CD4-positive, CD25-positive, alpha-beta regulatory T cell (primary cell): ENCODE data around the gene GRAMD4. TPM values are rescaled to one million over a fixed set of nuclear protein-coding genes. Genes with fewer than 3 reads are reported as not detected.

Experiments
- ATAC-seq, 2 donors: fragments of 150-1000 bp; cut with Tn5 transposase; one replicate each; pipeline ENCODE4 v1.10.0; 2021; ENCODE audit warnings: low read depth in 2 of 2, moderate number of reproducible peaks in 2 of 2, moderate library complexity in 1 of 2
- DNase-seq, 3 donors: peaks; one replicate each; pipeline versions ENCODE4 v3.0.0 to v3.0.0-alpha.2; 2012 to 2022; ENCODE audit warnings: mixed read lengths in 1 of 3
- H3K27ac ChIP-seq: one replicate; pipeline ENCODE4 v1.7.0; 2013; ENCODE audit warnings: mild to moderate bottlenecking, low read length; ENCODE audit not compliant: insufficient read depth, poor library complexity, severe bottlenecking
- H3K27me3 ChIP-seq: one replicate; pipeline ENCODE4 v1.7.0; 2013; ENCODE audit warnings: low read length; ENCODE audit not compliant: control insufficient read depth, insufficient read depth
- H3K36me3 ChIP-seq: one replicate; pipeline ENCODE4 v1.7.0; 2013; ENCODE audit warnings: mild to moderate bottlenecking, low read length, moderate library complexity; ENCODE audit not compliant: control insufficient read depth, insufficient read depth
- H3K4me1 ChIP-seq: 2 replicates; pipeline ENCODE4 v1.7.0; 2013; ENCODE audit warnings: mild to moderate bottlenecking, low read length; ENCODE audit not compliant: insufficient read depth, control insufficient read depth, poor library complexity, severe bottlenecking
- H3K4me3 ChIP-seq: one replicate; pipeline ENCODE4 v1.7.0; 2013; ENCODE audit warnings: low read depth, mild to moderate bottlenecking, low read length, moderate library complexity
- H3K9me3 ChIP-seq, 2 experiments: 1 replicate in 1 of 2; 2 replicates in 1 of 2; pipeline ENCODE4 v1.7.0; 2013; ENCODE audit warnings: low read length in 2 of 2, mild to moderate bottlenecking in 1 of 2, moderate library complexity in 1 of 2; ENCODE audit not compliant: control insufficient read depth in 2 of 2
- H3K27ac Mint-ChIP-seq, 3 donors: one replicate each; pipeline ENCODE4 v1.8.0; 2020 to 2022; ENCODE audit warnings: mild to moderate bottlenecking in 3 of 3, mixed read lengths in 3 of 3, moderate library complexity in 2 of 3
- H3K27me3 Mint-ChIP-seq: one replicate; pipeline ENCODE4 v1.8.0; 2022; ENCODE audit warnings: mild to moderate bottlenecking, mixed read lengths
- H3K36me3 Mint-ChIP-seq: one replicate; pipeline ENCODE4 v1.8.0; 2020; ENCODE audit warnings: mixed read lengths
- H3K4me1 Mint-ChIP-seq, 4 donors: one replicate each; pipeline ENCODE4 v1.8.0; 2020 to 2022; ENCODE audit warnings: mixed read lengths in 4 of 4, mild to moderate bottlenecking in 1 of 4
- H3K4me3 Mint-ChIP-seq, 4 donors: one replicate each; pipeline ENCODE4 v1.8.0; 2020 to 2022; ENCODE audit warnings: mild to moderate bottlenecking in 4 of 4, mixed read lengths in 4 of 4, moderate library complexity in 3 of 4
- H3K9me3 Mint-ChIP-seq, 7 donors: one replicate each; pipeline ENCODE4 v1.8.0; 2020 to 2022; ENCODE audit warnings: mixed read lengths in 7 of 7, mild to moderate bottlenecking in 3 of 7, moderate library complexity in 2 of 7
- polyA plus RNA-seq, 4 donors: library from polyadenylated mRNA; unstranded; fragments of 300-500 nt; fragmentation: Illumina TruSeq; gene quantifications; one replicate each; pipeline ENCODE4 v1.2.3, GENCODE V29; 2021
- total RNA-seq: library from RNA; stranded (reverse); gene quantifications from one replicate; pipeline ENCODE4 v1.2.3, GENCODE V29; 2022

Gene GRAMD4
- total and polyA plus RNA-seq, 5 donors from 2014 or later: 7.0 to 43.6 (median 7.5) TPM

- ATAC-seq (no peak), DNase-seq (no peak)
- H3K9me3 ChIP-seq: no peaks in the 10 kb centered on the region
- H3K4me1 ChIP-seq: peaks cover 25% of the 10 kb centered on the region
- no peak overlapping the region for H3K27ac ChIP-seq
- Mint-ChIP-seq H3K36me3 (no peaks in the 10 kb centered on the region), H3K9me3 (no peaks in the 10 kb centered on the region), H3K4me3 (peak overlapping the region; percentile 84 to 94 (median 92)), H3K4me1 (peaks cover 4 to 34% (median 20%) of the 10 kb centered on the region in 4 donors), H3K27me3 (no peaks in the 10 kb centered on the region), H3K27ac (peak overlapping the region; percentile 87 to 94 (median 89))
- peak overlapping the region; percentile 87 for H3K4me3 ChIP-seq
- no peaks in the 10 kb centered on the region for H3K36me3 ChIP-seq
- H3K27me3 ChIP-seq: no peaks in the 10 kb centered on the region
Measured at GRCh38 chr22:46613606-46614021, 6.6 kb upstream of the GRAMD4 start.

- peaks cover 25% of the 10 kb centered on the region for H3K4me1 ChIP-seq
- H3K9me3 ChIP-seq: no peaks in the 10 kb centered on the region
- DNase-seq (peak; percentile 49 to 90 (median 86)), ATAC-seq (peak; percentile 90 to 93)
- no peaks in the 10 kb centered on the region for H3K9me3 Mint-ChIP-seq
- peak overlapping the region; percentile 62 to 92 (median 88) for H3K4me3 Mint-ChIP-seq
- H3K27me3 ChIP-seq: no peaks in the 10 kb centered on the region
- peak overlapping the region; percentile 87 for H3K4me3 ChIP-seq
- H3K27me3 Mint-ChIP-seq: no peaks in the 10 kb centered on the region
- peaks cover 4 to 32% (median 19%) of the 10 kb centered on the region in 4 donors for H3K4me1 Mint-ChIP-seq
- H3K27ac ChIP-seq: no peak overlapping the region
- H3K36me3 Mint-ChIP-seq: no peaks in the 10 kb centered on the region
- H3K36me3 ChIP-seq: no peaks in the 10 kb centered on the region
- peak overlapping the region; percentile 43 to 89 (median 87) for H3K27ac Mint-ChIP-seq
Measured at GRCh38 chr22:46614025-46614931, 5.9 kb upstream of the GRAMD4 start.

- Mint-ChIP-seq H3K4me1 (peaks cover 4 to 24% (median 16%) of the 10 kb centered on the region in 4 donors), H3K27me3 (no peaks in the 10 kb centered on the region), H3K9me3 (peaks cover 0 to 2% (median 0%) of the 10 kb centered on the region in 7 donors), H3K36me3 (no peaks in the 10 kb centered on the region), H3K4me3 (no peak overlapping the region), H3K27ac (no peak overlapping the region)
- H3K27ac ChIP-seq: no peak overlapping the region
- peaks cover 25% of the 10 kb centered on the region for H3K4me1 ChIP-seq
- no peak for ATAC-seq
- H3K27me3 ChIP-seq: no peaks in the 10 kb centered on the region
- no peak overlapping the region for H3K4me3 ChIP-seq
- H3K36me3 ChIP-seq: no peaks in the 10 kb centered on the region
- DNase-seq: no peak
- H3K9me3 ChIP-seq: no peaks in the 10 kb centered on the region
Measured at GRCh38 chr22:46617207-46617985, 2.8 kb upstream of the GRAMD4 start.

GRCh38 chr22:46617986-46618647 is 2.1 kb upstream of the GRAMD4 start:
- Histone ChIP-seq H3K36me3 (no peaks in the 10 kb centered on the region), H3K4me1 (peaks cover 18% of the 10 kb centered on the region), H3K27ac (no peak overlapping the region), H3K27me3 (no peaks in the 10 kb centered on the region), H3K4me3 (no peak overlapping the region), H3K9me3 (no peaks in the 10 kb centered on the region)
- ATAC-seq: no peak
- Mint-ChIP-seq H3K36me3 (no peaks in the 10 kb centered on the region), H3K4me3 (no peak overlapping the region), H3K27me3 (no peaks in the 10 kb centered on the region), H3K27ac (no peak overlapping the region), H3K9me3 (peaks cover 0 to 2% (median 0%) of the 10 kb centered on the region in 7 donors), H3K4me1 (peaks cover 1 to 17% (median 12%) of the 10 kb centered on the region in 4 donors)
- no peak for DNase-seq

GRCh38 chr22:46618667-46619066 is 1.5 kb upstream of the GRAMD4 start:
- Mint-ChIP-seq H3K9me3 (peaks cover 0 to 2% (median 0%) of the 10 kb centered on the region in 7 donors), H3K27me3 (no peaks in the 10 kb centered on the region), H3K36me3 (no peaks in the 10 kb centered on the region), H3K4me3 (no peak overlapping the region), H3K4me1 (peaks cover 0 to 12% (median 9%) of the 10 kb centered on the region in 4 donors), H3K27ac (no peak overlapping the region)
- Histone ChIP-seq H3K4me1 (peaks cover 12% of the 10 kb centered on the region), H3K27ac (no peak overlapping the region), H3K9me3 (no peaks in the 10 kb centered on the region), H3K27me3 (no peaks in the 10 kb centered on the region), H3K36me3 (no peaks in the 10 kb centered on the region), H3K4me3 (no peak overlapping the region)
- no peak for ATAC-seq
- DNase-seq: no peak

- Histone ChIP-seq H3K4me3 (no peak overlapping the region), H3K9me3 (no peaks in the 10 kb centered on the region), H3K27ac (no peak overlapping the region), H3K27me3 (no peaks in the 10 kb centered on the region), H3K4me1 (peaks cover 5% of the 10 kb centered on the region), H3K36me3 (no peaks in the 10 kb centered on the region)
- Mint-ChIP-seq H3K4me3 (no peak overlapping the region), H3K9me3 (peaks cover 0 to 2% (median 0%) of the 10 kb centered on the region in 7 donors), H3K27ac (no peak overlapping the region), H3K27me3 (no peaks in the 10 kb centered on the region), H3K4me1 (peaks cover 0 to 7% (median 5%) of the 10 kb centered on the region in 4 donors), H3K36me3 (no peaks in the 10 kb centered on the region)
- ATAC-seq (no peak), DNase-seq (no peak)
Measured at GRCh38 chr22:46619240-46619829, 851 bp upstream of the GRAMD4 start.

- Histone ChIP-seq H3K9me3 (no peaks in the 10 kb centered on the region), H3K4me3 (no peak overlapping the region), H3K4me1 (no peaks in the 10 kb centered on the region), H3K36me3 (no peaks in the 10 kb centered on the region), H3K27me3 (no peaks in the 10 kb centered on the region), H3K27ac (no peak overlapping the region)
- no peak for ATAC-seq
- Mint-ChIP-seq H3K27me3 (no peaks in the 10 kb centered on the region), H3K27ac (no peak overlapping the region), H3K9me3 (peaks cover 0 to 2% (median 0%) of the 10 kb centered on the region in 7 donors), H3K36me3 (no peaks in the 10 kb centered on the region), H3K4me1 (peaks cover 0 to 4% (median 2%) of the 10 kb centered on the region in 4 donors), H3K4me3 (no peak overlapping the region)
- DNase-seq: no peak
Measured at GRCh38 chr22:46620588-46621242, 529 bp downstream of the GRAMD4 start.
